Measurements from ENCODE around the gene KCTD20.

- TF ChIP-seq CTCF (IDR thresholded peaks at IDR 0.05; ENCODE audit: poor library complexity) (no peak), EZH2phosphoT487 (IDR thresholded peaks at IDR 0.05; ENCODE audit: low read depth, severe bottlenecking, unreplicated experiment) (no peak)
Measured at GRCh38 chr6:36484736-36485135, 41.9 kb downstream of the KCTD20 start.
